Right cardiac atrium (tissue), 5 donors: ENCODE data around the gene C10orf95. TPM values are rescaled to one million over a fixed set of nuclear protein-coding genes. Genes with fewer than 3 reads are reported as not detected.

Experiments used
- ATAC-seq, 2 donors: fragments of 200-7000 bp; cut with Tn5 transposase; one replicate each; pipeline versions ENCODE4 v1.8.0 to v1.9.1; 2020; ENCODE audit warnings: moderate library complexity in 2 of 2, mild to moderate bottlenecking in 1 of 2
- DNase-seq, 3 donors: peaks; one replicate each; pipeline ENCODE4 v3.0.0-alpha.2; 2020
- H3K27ac ChIP-seq: one replicate; pipeline ENCODE4 v1.5.1; 2013; ENCODE audit warnings: mild to moderate bottlenecking, low read length, control low read depth, moderate library complexity
- H3K27me3 ChIP-seq: one replicate; pipeline ENCODE4 v1.6.1; 2013; ENCODE audit not compliant: control insufficient read depth, insufficient read depth
- H3K4me1 ChIP-seq: one replicate; pipeline ENCODE4 v1.6.1; 2013; ENCODE audit warnings: low read length; ENCODE audit not compliant: control insufficient read depth, insufficient read depth
- H3K4me3 ChIP-seq: one replicate; pipeline ENCODE4 v1.5.1; 2013; ENCODE audit warnings: low read length, control low read depth
- H3K9me3 ChIP-seq: one replicate; pipeline ENCODE4 v1.6.1; 2013; ENCODE audit warnings: low read length; ENCODE audit not compliant: control insufficient read depth
- WGBS: extraction: QIAGEN DNeasy Blood & Tissue Kit; methylation state at CpG from one replicate; pipeline ENCODE4 v1.1.7; 2013; 5-methylcytosine and 5-hydroxymethylcytosine counted together
- intact Hi-C, 4 donors: fragments of 100-400 bp; cut with DNase I; formaldehyde crosslinking; loops; one replicate each; pipeline versions ENCODE4 v1.11.0 to v1.14.0; 2022 to 2023
- polyA plus RNA-seq: library from polyadenylated mRNA; stranded (reverse); fragments of 200-250 nt; gene quantifications from one replicate; pipeline ENCODE4 v1.2.3, GENCODE V29; 2013
- total RNA-seq, 4 donors: library from RNA; stranded (reverse); fragmentation: NEBNext Ultra II Directional; extraction: Animal tissue kit (Norgen Biotek cat#: 25700); gene quantifications; one replicate each; pipeline ENCODE4 v1.2.1, GENCODE V29; 2021
- donor health status: healthy with polysubstance abuse.
- donor health status: DM: no; HTN: yes; CAD: no.
- donor health status: DM: no; HTN: no; CAD: no.
- donor health status: DM: no; HTN: yes; CAD: no; lungs with severe emphysema.
- donor health status: DM: yes; HTN: yes; CAD: no.

The C10orf95 gene
- total and polyA plus RNA-seq, 5 donors, result 0.09 TPM; not detected in 4

DNA sequence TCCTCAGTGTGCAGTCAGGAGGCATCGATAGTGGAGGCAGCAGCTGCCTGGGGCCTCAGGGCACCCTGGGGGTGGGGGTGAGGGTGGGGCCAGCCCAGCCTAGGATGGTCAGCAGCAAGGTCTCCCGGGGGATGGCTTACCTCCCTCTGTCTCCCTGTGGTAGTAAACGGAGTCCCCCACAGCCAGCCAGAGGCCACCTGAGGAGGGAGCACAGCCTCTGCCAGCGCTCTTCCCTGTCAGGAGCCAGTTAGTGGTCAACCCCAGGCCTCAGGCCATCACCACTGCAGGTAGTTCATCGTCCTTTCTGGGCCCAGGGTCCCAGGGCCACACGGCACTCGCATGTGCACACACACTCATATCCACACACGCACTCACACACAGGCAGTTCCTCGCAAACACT is 29.1 kb upstream of the C10orf95 start:
- no peaks in the 10 kb centered on the region for H3K27me3 ChIP-seq
- H3K27ac ChIP-seq, result no peak overlapping the region
- H3K4me1 ChIP-seq, result peaks cover 3% of the 10 kb centered on the region
- no peaks in the 10 kb centered on the region for H3K9me3 ChIP-seq
- 85% methylated on average over 9 of the region's 9 CpGs for WGBS
- ATAC-seq (peak in 1 of 2 donors; percentile 6), DNase-seq (no peak)
- intact Hi-C loops, result no loop called here
- H3K4me3 ChIP-seq, result no peak overlapping the region

DNA sequence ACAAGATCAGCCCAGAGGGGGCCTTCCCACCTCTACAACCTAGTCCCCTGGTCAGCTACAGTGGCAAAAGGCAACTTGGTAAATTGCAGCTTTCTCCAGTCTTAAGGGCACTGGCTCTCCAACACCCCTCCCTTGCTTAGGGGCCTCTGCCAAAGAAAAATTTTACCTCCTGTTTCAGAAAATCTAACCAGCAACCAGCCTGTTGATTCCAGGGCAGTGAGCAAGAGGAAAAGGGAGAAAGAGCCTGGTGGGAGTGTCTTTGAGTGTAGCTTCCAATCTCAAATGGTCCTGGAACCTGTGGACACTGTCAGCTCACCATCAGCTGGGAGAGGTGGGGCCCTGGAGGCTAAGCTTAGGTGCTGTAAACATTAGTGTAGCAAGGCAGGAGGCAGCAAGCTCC is 28.3 kb upstream of the C10orf95 start:
- Histone ChIP-seq H3K4me1 (peaks cover 3% of the 10 kb centered on the region), H3K9me3 (no peaks in the 10 kb centered on the region), H3K27ac (peak overlapping the region; percentile 45), H3K4me3 (no peak overlapping the region), H3K27me3 (no peaks in the 10 kb centered on the region)
- no peak for DNase-seq
- ATAC-seq, result no peak
- intact Hi-C loops, result loop anchor here in 1 of 4 donors (5.0 kb wide), 1 partner anchor 77 kb away; no protein-coding TSS in a partner anchor

DNA sequence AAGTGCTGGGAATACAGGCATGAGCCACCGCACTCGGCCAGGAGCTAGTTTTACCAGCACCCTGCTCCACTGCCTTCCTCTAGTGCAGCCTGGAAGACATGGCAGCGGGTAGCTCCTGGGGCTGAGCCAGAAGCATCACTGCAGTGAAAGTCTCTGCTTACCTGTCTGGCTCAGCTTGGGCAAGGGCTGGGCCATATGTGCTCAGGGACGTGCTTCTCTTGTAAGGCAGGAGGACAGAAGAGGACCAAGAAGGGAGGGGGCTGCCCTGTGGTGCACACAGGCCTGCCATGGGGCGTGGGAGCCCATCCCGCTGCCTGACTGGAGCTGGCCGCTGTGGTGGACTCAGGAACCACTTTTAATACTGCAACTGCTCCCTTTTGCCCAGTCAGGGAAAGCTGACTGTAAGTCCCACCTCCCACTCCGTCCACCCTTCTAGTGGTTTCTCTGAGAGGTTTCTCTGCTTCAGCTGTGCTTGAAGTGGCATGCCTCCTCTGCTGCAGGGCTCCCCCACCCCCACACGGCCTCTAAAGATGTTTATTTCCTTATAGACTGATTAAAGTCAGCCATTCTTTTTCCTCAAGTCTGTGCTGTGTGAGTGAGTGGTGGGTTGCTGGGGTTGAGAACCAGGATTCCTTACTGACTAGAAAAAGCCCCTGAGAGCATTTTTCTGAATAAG is 25.3 kb upstream of the C10orf95 start:
- Histone ChIP-seq H3K4me1 (peaks cover 3% of the 10 kb centered on the region), H3K27ac (no peak overlapping the region), H3K9me3 (no peaks in the 10 kb centered on the region), H3K4me3 (no peak overlapping the region), H3K27me3 (no peaks in the 10 kb centered on the region)
- intact Hi-C loops, result loop anchor here in 1 of 4 donors (5.0 kb wide), 1 partner anchor 74 kb away; no protein-coding TSS in a partner anchor
- 56% methylated on average over 9 of the region's 9 CpGs for WGBS
- ATAC-seq (no peak), DNase-seq (no peak)

DNA sequence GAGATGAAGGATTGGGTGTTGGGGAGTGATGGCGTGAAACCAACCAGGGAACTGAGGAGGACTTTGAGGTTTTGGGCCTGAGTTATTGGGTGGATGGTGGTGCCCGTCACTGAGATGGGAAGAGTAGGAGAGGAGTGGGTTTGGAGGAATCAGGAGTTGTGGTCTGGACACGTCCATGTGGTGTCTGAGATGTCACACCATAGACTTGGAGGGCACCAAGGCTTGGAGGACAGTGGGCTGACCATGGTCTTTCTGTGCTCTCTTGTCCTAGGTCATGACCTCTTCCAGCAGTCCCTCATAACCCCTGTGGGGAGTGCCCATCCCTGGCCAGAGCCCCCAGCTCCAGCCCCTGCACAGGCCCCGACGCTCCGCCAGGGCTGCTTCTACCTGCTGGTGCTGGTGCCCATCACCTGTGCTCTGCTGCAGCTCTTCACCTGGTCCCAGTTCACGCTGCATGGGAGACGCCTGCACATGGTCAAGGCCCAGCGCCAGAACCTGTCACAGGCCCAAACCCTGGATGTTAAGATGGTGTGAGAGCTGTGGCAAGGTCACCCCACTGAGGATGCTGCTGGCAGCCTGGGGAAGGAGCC is 24.2 kb upstream of the C10orf95 start:
- no peak for DNase-seq
- no peaks in the 10 kb centered on the region for H3K9me3 ChIP-seq
- 93% methylated on average over 9 of the region's 9 CpGs for WGBS
- intact Hi-C loops, result loop anchor here in 1 of 4 donors (5.0 kb wide), 1 partner anchor 73 kb away; no protein-coding TSS in a partner anchor
- no peak overlapping the region for H3K4me3 ChIP-seq
- H3K27me3 ChIP-seq, result no peaks in the 10 kb centered on the region
- no peak overlapping the region for H3K27ac ChIP-seq
- ATAC-seq, result peak in 1 of 2 donors; percentile 3
- H3K4me1 ChIP-seq, result peaks cover 3% of the 10 kb centered on the region

GRCh38 chr10:102473445-102474331 is 22.3 kb upstream of the C10orf95 start:
- H3K9me3 ChIP-seq, result no peaks in the 10 kb centered on the region
- H3K4me1 ChIP-seq, result no peaks in the 10 kb centered on the region
- 84% methylated on average over 27 of the region's 27 CpGs for whole genome bisulfite sequencing
- intact Hi-C loops, result no loop called here
- no peaks in the 10 kb centered on the region for H3K27me3 ChIP-seq
- ATAC-seq (no peak), DNase-seq (peak in 1 of 3 donors; percentile 35)
- no peak overlapping the region for H3K27ac ChIP-seq
- H3K4me3 ChIP-seq, result no peak overlapping the region

- intact Hi-C loops, result no loop called here
- Histone ChIP-seq H3K27me3 (no peaks in the 10 kb centered on the region), H3K4me3 (no peak overlapping the region), H3K4me1 (no peaks in the 10 kb centered on the region), H3K9me3 (no peaks in the 10 kb centered on the region), H3K27ac (no peak overlapping the region)
- DNase-seq, result no peak
- 92% methylated on average over 36 of the region's 36 CpGs for WGBS
- ATAC-seq, result no peak
Measured at GRCh38 chr10:102470579-102471546, 19.5 kb upstream of the C10orf95 start.

DNA sequence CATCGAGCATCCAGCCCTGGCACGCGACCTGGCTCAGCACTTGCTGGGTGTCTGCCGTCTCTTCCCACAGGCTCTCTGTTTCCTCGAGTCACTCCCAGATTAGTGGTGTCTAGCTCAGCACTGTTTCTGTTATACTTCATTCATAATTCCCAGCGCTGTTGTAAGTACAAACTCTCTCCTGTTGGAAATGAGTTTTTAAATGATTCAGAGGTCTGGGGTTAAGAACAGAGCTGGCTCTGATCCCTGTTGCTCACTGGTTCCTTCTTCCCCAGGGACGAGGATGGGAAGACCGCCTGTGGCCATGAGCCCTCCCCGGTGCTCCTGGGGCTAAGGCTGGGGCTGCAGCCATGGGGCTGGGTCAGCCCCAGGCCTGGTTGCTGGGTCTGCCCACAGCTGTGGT is 17.3 kb upstream of the C10orf95 start:
- Histone ChIP-seq H3K4me1 (no peaks in the 10 kb centered on the region), H3K4me3 (no peak overlapping the region), H3K27ac (no peak overlapping the region), H3K9me3 (no peaks in the 10 kb centered on the region), H3K27me3 (no peaks in the 10 kb centered on the region)
- 59% methylated on average over 9 of the region's 9 CpGs for WGBS
- intact Hi-C loops, result no loop called here
- peak; percentile 32 to 34 for ATAC-seq
- DNase-seq, result peak in 2 of 3 donors; percentile 53 to 62

GRCh38 chr10:102467971-102468438 is 16.7 kb upstream of the C10orf95 start:
- Histone ChIP-seq H3K9me3 (no peaks in the 10 kb centered on the region), H3K27ac (no peak overlapping the region), H3K4me1 (no peaks in the 10 kb centered on the region), H3K27me3 (no peaks in the 10 kb centered on the region), H3K4me3 (no peak overlapping the region)
- WGBS, result 54% methylated on average over 6 of the region's 6 CpGs
- no peak for ATAC-seq
- no peak for DNase-seq
- intact Hi-C loops, result no loop called here

DNA sequence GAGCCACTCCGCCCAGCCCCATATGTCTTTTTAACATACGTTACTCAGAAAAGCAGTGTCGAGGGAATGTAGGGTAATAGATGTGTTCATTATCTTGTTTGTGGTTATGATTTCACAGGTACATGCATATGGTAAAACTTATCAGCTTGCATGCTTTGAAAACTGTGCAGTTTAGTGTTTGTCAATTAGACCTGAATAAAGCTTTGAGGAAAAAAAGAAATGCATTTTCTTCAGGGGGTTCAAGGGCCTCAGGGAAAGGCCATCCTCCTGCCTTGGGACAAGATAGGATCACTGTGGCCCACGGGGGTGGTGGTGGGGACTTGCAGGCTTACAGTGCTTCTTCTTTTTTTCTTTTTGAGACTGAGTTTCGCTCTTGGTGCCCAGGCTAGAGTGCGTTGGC is 16.0 kb upstream of the C10orf95 start:
- H3K27ac ChIP-seq, result no peak overlapping the region
- ATAC-seq, result no peak
- DNase-seq, result no peak
- H3K4me3 ChIP-seq, result no peak overlapping the region
- no peaks in the 10 kb centered on the region for H3K27me3 ChIP-seq
- intact Hi-C loops, result no loop called here
- peaks cover 3% of the 10 kb centered on the region for H3K4me1 ChIP-seq
- 89% methylated on average over 6 of the region's 6 CpGs for WGBS
- H3K9me3 ChIP-seq, result no peaks in the 10 kb centered on the region

GRCh38 chr10:102465466-102465865 is 14.1 kb upstream of the C10orf95 start:
- no peak for ATAC-seq
- intact Hi-C loops, result no loop called here
- DNase-seq, result no peak
- H3K27ac ChIP-seq, result no peak overlapping the region
- 62% methylated on average over 3 of the region's 3 CpGs for WGBS
- no peak overlapping the region for H3K4me3 ChIP-seq
- H3K9me3 ChIP-seq, result no peaks in the 10 kb centered on the region
- no peaks in the 10 kb centered on the region for H3K27me3 ChIP-seq
- H3K4me1 ChIP-seq, result peaks cover 4% of the 10 kb centered on the region
